CD4-positive, alpha-beta T cell treated with Interleukin-10 for 1 hour (primary cell): ENCODE data around the gene PDIA5.

Source experiments
- DNase-seq: peaks from one replicate; pipeline ENCODE4 v3.0.0-alpha.2; 2020

Gene PDIA5

GRCh38 chr3:123044981-123045763 lies 21.7 kb upstream of the PDIA5 start:
- no peak for DNase-seq

GRCh38 chr3:123046262-123047061 lies 20.4 kb upstream of the PDIA5 start:
- no peak for DNase-seq

DNA sequence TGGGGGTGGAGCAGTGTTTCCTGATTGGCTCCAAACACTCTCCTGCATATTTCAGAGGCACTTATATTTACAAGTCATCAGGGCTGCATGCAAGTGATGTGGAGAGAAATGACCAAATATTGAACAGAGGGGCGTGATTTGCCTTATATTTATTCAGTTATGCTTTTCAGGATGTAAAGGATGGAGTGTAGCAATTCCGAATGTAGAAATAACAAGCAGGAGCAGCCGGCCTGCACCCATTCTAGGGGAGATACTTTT lies 19.8 kb upstream of the PDIA5 start:
- no peak for DNase-seq

GRCh38 chr3:123048480-123049237 lies 18.2 kb upstream of the PDIA5 start:
- DNase-seq = no peak

DNA sequence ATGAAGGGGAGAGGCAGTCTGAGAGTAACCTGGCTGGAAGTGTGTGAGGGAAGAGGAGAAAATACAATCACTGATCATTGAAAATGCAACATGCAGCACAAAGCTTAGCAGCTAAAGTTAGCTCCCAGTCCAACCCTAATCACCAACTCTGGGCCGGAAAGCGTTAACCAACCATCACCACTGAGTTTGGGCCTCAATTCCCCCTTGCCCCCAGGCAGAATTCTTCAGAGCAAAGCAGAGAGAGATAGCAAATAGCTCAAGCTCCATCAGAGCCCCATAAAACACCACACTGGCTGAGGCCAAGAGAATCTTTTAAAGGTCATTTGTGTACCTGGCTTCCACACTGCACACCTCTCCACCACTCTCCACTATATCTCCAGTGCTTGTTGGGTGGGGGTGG lies 16.2 kb upstream of the PDIA5 start:
- DNase-seq = no peak

DNA sequence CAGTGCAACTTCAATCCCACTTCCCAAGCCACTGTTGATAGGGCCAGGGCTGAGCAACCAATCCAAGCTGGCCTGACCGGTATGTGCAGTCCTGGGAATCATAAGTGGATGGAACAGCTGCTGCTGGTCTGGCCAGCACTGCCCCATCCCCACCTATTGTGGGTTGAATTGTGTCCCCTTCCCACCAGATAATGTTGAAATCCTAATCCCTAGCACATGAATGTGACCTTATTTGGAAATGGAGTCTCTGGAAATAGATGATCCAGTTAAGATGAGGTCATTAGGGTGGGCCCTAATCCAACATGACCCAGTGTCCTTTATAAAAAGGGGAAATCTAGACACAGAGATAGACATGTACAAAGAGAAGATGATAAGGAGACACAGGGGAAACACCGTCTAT lies 13.7 kb upstream of the PDIA5 start:
- DNase-seq = no peak

- no peak for DNase-seq
These were observed 12.6 kb upstream of the PDIA5 start for GRCh38 chr3:123054109-123054778.

DNA sequence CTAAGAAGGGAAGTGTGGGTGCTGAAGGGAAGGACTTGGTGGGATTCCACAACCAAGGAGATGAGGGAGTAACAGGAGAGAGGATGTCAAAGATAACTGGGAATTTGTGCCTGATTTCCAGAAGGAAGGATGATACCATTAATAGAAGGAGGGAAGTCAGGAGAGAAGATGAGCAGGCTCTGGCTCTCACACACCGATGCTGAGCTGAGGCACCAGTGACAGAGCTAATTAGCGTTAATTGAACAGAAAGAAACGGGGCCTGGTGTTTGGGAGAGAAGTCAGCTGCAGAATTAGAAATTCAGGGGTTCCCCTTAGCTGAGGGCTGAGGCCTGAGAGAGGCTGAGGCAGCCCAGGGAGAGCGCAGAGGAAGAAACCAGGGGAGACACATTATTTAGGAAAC lies 11.9 kb upstream of the PDIA5 start:
- DNase-seq = no peak

DNA sequence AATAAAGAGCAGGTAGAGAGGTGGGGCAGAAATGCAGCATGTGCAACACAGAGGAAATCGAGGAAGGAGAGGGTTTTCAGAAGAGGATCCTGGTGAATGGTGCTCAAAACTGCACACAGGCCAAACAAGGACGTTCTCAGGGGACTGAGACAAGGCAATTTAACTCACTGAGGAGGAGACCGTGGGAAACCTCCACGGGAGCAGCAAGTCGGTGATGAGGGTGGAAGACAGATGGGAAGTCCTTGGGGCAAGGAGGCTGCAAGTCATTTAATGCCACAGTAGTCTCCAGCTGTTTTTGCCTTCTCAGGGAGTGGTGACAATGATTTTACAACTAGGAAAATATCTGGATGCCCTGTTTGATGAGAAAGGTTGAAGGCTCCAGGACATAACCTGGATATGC lies 11.5 kb upstream of the PDIA5 start:
- no peak for DNase-seq

DNA sequence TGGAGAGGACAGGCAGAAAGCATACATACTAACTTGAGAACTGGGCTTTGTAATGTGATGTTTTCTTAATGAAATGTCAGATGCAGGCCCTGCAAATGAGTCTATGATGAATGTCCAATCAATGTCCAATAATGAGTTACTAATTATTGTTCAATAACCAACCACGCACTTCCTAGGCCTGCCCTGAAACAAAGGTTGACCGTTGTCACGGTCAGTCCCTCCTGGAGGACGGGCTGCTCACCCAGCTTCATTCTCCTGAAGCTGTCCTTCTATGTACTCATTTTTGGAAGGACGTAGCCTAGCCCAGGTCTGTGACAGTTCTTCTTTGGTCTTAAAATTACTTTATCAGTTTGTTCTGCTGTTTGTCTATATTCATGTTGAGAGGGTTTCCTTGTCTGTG lies 8.3 kb upstream of the PDIA5 start:
- DNase-seq = no peak

- no peak for DNase-seq
These were observed 6.8 kb upstream of the PDIA5 start for GRCh38 chr3:123060054-123060453.

DNA sequence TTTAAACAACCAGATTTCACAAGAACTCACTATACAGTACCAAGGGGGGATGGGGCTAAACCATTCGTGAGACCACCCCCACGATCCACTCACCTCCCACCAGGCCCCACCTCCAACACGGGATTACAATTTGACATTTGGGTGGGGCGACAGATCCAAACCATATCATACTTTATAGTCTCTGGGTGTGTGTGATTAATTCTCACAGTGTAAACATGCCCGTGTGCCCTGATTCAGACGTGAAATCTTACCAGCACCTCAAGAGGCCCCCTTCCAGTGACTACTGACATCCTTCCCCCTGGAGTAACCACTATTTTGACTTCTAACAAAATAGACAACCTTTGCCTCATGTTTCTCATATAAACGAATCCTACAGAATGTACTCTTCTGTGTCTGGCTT lies 5.0 kb upstream of the PDIA5 start:
- DNase-seq = no peak

GRCh38 chr3:123063034-123063433 lies 3.8 kb upstream of the PDIA5 start:
- no peak for DNase-seq

DNA sequence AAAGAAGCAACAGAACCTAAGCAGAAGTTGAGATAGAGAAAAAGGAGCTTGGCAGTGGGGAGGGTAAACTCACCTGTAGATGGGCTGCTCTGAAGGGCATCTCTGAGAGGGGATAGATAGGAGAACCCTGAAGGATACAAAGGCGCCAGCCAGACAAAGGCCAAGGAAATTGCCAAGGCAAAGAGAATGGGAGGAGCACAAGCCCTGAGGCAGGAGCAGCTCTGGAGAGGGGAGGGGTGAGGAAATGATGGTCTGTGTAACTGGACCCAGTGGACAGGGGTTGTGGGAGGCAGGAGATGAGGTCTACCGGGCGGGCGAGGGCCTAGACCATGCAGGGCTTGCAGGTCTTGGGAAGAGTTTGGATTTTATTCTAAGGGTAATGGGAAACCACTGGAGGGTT lies 2.3 kb upstream of the PDIA5 start:
- no peak for DNase-seq

DNA sequence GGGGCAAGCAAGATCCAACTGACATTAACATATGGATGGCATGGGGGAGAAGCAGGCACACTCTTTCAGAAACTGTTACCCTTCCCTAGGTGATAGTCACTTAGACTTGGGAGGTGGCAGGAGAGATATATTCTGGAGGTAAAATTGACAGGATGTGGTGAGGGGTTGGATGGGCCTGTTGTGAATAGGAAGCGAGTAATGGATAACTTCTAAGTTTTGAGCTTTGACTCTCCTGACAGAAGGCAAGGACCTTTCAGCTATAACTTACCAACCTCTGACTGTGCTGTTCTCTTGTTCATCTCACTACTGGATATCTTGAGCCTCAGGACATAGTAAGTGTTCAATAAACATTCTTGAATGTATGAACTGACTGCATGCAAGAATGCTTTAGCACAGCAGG lies 1.9 kb upstream of the PDIA5 start:
- DNase-seq = no peak

- DNase-seq = no peak
These were observed 278 bp upstream of the PDIA5 start for GRCh38 chr3:123066599-123066895.

DNA sequence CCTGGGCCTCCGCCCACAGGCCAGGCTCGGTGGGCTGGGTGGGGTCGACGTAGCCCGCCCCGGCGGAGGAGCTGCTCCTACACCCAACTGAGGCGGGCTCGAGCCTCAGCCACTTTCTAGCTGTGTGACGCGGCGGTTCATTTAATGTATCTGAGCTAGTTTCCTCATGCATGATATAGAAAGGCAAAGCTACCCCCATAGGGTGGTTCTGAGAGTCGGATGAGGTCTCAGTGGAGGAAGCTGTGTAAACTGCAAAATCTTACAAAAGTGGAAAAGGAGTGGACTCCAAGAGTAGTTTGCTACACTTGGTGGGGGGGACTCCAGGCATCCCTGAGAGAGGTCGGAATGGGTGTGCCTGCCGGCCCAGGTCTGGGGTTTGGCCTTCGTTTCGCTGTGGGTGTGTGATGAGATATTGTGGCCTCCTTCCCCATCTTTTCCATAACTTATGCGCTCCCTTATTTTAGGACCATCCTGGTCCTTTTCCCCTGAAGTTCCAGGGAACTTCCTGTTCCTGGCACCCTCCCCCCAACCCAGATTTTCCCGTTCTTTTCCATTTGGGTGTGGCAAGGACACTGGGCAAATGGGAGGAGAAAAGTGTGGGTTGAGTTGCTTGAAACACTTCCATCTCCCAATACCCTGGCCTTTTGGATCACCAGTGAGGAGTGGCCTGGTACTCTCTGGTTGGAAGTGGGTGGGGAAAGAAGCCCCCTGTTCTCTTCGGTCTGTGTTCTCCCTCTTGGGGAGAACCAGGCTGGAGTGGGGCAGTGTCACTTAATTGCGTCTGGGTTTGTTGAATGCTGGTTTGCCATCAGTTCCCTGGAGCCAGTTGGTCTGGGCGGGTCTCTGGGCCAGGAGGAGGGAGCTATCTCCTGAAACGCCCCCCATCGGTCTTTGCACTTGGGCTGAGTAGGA lies 1.1 kb downstream of the PDIA5 start:
- DNase-seq = peak; percentile 3

GRCh38 chr3:123068601-123069381 lies 2.0 kb downstream of the PDIA5 start:
- DNase-seq = no peak

GRCh38 chr3:123070510-123070909 lies 3.7 kb downstream of the PDIA5 start:
- DNase-seq = no peak

DNA sequence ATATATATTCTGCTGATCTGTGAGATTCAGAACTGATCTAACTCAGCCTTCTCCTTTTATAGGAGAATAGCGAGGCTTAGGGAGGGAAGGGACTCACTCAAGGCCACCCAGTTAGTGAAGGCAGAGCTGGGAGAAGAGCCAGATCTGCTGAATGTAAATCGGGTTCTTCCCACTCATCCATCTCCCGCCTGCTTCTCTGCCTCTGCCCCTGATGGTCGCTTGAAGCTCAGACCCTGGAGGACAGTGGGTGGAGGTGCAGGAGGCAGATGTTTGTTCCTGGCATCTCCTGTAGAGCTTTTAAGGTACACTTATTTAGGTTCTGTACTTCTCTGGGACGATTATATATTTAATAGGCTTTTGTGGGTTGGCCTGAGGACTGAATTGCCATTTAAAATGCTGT lies 4.3 kb downstream of the PDIA5 start:
- no peak for DNase-seq

DNA sequence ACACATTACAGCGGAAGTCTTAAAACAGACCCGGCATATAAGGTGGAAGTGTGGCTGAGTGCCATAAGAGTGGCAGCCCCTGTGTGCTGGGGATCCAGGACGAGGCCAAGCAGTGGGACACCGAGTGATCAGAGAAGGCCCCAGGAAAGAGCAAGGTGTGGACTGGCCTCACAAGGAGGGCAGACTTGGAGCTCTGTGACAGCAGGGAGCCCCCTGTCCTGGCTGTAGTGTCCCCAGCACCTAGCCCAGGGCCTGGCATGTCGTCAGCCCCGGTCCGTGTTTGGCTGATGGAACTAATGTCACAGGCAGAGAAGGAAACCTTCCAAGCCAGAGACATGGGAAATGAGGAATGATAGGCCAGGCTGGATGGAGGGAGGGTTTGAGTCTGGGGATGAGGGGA lies 4.8 kb downstream of the PDIA5 start:
- DNase-seq = no peak

DNA sequence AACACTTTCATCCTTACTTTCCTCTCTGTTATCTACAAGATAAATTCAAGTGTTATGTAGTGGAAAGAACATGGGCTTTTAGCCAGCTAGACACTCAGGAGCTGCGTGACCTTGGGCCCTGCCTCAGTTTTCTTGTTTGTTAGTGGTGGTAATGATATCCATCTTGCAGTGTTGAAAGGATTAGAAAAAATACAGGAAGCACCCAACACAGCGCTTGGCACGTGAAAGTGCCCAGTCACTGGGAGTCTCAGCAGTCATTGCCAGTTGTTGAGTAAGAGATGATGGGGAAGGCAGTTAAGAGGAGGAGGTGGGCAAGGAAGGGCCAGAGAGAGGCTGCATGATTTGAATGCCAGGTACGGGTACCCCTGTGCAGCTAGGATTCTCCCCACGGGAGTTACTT lies 5.3 kb downstream of the PDIA5 start:
- no peak for DNase-seq
